PC-9 (cell line): ENCODE data around the gene ALKBH7. TPM values are rescaled to one million over a fixed set of nuclear protein-coding genes. Genes with fewer than 3 reads are reported as not detected.

Experiments
- BruUV-seq: library from RNA; stranded (reverse); fragments of 400-500 nt; replicated peaks from 2 replicates; lab custom pipeline; 2021; lab: Mats Ljungman, UMichigan
- CTCF ChIA-PET: fragments of 300-600 bp; sonication (Branson Sonifier 250); formaldehyde crosslinking; loops from one replicate; lab custom pipeline; 2022; ENCODE audit warnings: antibody characterized with exemption; lab: Charles Lee
- POLR2A ChIA-PET: fragments of 300-600 bp; sonication (Branson Sonifier 250); formaldehyde crosslinking; loops from one replicate; lab custom pipeline; 2022; ENCODE audit warnings: antibody characterized with exemption; ENCODE audit not compliant: unreplicated experiment; lab: Charles Lee
- DNase-seq, 2 experiments: peaks; one replicate each; pipeline versions ENCODE4 v3.0.0 to v3.0.0-alpha.2; 2015 to 2022; ENCODE audit warnings: mixed read lengths in 1 of 2
- H2AFZ ChIP-seq: fragments of 200-600 bp; sonication (generic); 2 replicates; pipeline ENCODE4 v1.8.1; 2017; ENCODE audit warnings: antibody characterized with exemption
- H3F3A ChIP-seq: fragments of 200-600 bp; sonication (generic); 2 replicates; pipeline ENCODE4 v1.8.1; 2017; ENCODE audit warnings: antibody characterized with exemption, mild to moderate bottlenecking, low read depth; ENCODE audit not compliant: insufficient read depth
- H3K27ac ChIP-seq: fragments of 200-600 bp; sonication (generic); 2 replicates; pipeline ENCODE4 v1.6.1; 2016; ENCODE audit warnings: mixed run types
- H3K27me3 ChIP-seq: fragments of 200-600 bp; sonication (generic); 2 replicates; pipeline ENCODE4 v1.6.1; 2016; ENCODE audit warnings: low read depth, mixed run types; ENCODE audit not compliant: insufficient read depth
- H3K36me3 ChIP-seq: fragments of 200-600 bp; sonication (generic); 2 replicates; pipeline ENCODE4 v1.6.1; 2016; ENCODE audit warnings: low read depth, mixed run types
- H3K4me1 ChIP-seq: fragments of 200-600 bp; sonication (generic); replicated peaks from 2 replicates; pipeline ENCODE4 v1.6.1; 2016; ENCODE audit warnings: mixed run types; ENCODE audit not compliant: insufficient read depth
- H3K4me2 ChIP-seq: fragments of 200-600 bp; sonication (generic); 2 replicates; pipeline ENCODE4 v1.6.1; 2017; ENCODE audit warnings: mixed run types
- H3K4me3 ChIP-seq: fragments of 200-600 bp; sonication (generic); 2 replicates; pipeline ENCODE4 v1.6.1; 2016; ENCODE audit warnings: mixed run types
- H3K79me2 ChIP-seq: fragments of 200-600 bp; sonication (generic); 2 replicates; pipeline ENCODE4 v1.6.1; 2017; ENCODE audit warnings: low read depth, mixed run types
- H3K9me2 ChIP-seq: fragments of 200-600 bp; sonication (generic); 2 replicates; pipeline ENCODE4 v1.8.1; 2017; ENCODE audit warnings: mild to moderate bottlenecking; ENCODE audit not compliant: insufficient read depth
- H3K9me3 ChIP-seq: fragments of 200-600 bp; sonication (generic); 2 replicates; pipeline ENCODE4 v1.8.1; 2016; ENCODE audit warnings: low read depth; ENCODE audit not compliant: insufficient read depth
- H4K20me1 ChIP-seq: fragments of 200-600 bp; sonication (generic); 2 replicates; pipeline ENCODE4 v1.8.1; 2017; ENCODE audit not compliant: insufficient read depth
- EZH2 ChIP-seq: fragments of 200-600 bp; sonication (generic); IDR thresholded peaks from 2 replicates; pipeline ENCODE4 v1.8.0; 2017; ENCODE audit warnings: antibody characterized with exemption, low read depth
- intact Hi-C: fragments of 100-400 bp; cut with micrococcal nuclease; formaldehyde crosslinking; loops from one replicate; pipeline ENCODE4 v1.10.0; 2022; ENCODE audit not compliant: unreplicated experiment
- total RNA-seq: library from RNA; stranded (reverse); gene quantifications from 2 replicates; pipeline ENCODE4 v1.2.3, GENCODE V29; 2021
- TF ChIP-seq, protein P1 (sequence below): fragments of 200-600 bp; sonication (generic); conservative IDR thresholded peaks from 2 replicates; pipeline ENCODE4 v1.6.1; 2017; ENCODE audit warnings: mixed run types, antibody characterized with exemption, mild to moderate bottlenecking, moderate library complexity

Gene ALKBH7
- total RNA-seq, 1 experiment from 2014 or later = 53.6 TPM

DNA sequence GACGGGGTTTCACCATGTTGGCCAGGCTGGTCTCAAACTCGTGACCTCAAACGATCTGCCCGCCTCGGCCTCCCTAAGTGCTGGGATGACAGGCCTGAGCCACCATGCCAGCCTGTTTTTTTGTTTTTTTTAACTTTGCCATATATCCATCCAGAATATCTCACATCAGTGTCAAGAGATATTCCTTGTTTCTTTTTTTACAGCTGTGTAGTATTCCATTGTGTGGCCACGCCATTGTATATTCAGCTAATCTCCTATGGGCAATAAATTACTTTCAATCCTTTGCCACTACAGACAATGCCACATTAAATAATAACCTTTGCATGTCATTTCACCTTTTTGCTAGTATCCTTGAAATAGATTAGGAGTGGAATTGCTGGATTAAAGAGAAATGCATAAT, 36.8 kb downstream of the ALKBH7 start:
- Histone ChIP-seq H3K9me2 (no peaks in the 10 kb centered on the region), H4K20me1 (no peaks in the 10 kb centered on the region), H3K36me3 (no peaks in the 10 kb centered on the region), H3K27me3 (no peaks in the 10 kb centered on the region), H3K4me1 (no peaks in the 10 kb centered on the region), H2AFZ (no peak overlapping the region), H3K27ac (no peak overlapping the region), H3F3A (peaks cover 3% of the 10 kb centered on the region; the same call in 1 of the 2 replicates), H3K4me2 (no peak overlapping the region), H3K9me3 (no peaks in the 10 kb centered on the region), H3K79me2 (no peaks in the 10 kb centered on the region), H3K4me3 (no peak overlapping the region)
- intact Hi-C loops = no loop called here
- no peak for DNase-seq
- ChIA-PET CTCF (no interaction called here), POLR2A (no interaction called here)
- BruUV-seq = no TSS peak
- TF ChIP-seq, protein P1, sequence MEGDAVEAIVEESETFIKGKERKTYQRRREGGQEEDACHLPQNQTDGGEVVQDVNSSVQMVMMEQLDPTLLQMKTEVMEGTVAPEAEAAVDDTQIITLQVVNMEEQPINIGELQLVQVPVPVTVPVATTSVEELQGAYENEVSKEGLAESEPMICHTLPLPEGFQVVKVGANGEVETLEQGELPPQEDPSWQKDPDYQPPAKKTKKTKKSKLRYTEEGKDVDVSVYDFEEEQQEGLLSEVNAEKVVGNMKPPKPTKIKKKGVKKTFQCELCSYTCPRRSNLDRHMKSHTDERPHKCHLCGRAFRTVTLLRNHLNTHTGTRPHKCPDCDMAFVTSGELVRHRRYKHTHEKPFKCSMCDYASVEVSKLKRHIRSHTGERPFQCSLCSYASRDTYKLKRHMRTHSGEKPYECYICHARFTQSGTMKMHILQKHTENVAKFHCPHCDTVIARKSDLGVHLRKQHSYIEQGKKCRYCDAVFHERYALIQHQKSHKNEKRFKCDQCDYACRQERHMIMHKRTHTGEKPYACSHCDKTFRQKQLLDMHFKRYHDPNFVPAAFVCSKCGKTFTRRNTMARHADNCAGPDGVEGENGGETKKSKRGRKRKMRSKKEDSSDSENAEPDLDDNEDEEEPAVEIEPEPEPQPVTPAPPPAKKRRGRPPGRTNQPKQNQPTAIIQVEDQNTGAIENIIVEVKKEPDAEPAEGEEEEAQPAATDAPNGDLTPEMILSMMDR = no peak
- TF ChIP-seq EZH2 = no peak

DNA sequence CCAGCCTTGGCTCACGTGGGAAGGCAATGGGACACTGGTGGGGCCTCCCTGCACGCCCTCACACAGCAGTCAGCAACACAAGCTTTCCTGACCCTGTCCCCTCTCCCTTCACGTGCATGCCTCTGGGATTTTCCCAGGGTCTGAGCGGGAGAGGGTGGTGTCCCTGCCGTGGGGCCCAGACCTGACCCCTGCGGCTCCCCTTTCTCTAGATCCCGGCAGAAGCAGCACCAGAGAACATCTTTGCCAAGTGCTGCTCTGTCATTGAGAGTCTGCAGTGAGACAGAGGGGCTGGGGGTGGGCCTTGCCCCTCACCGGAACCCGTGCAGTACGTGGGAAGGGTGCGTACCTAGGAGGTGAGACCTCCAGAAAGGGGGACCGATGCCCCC, 39.5 kb downstream of the ALKBH7 start:
- no peak overlapping the region for H2AFZ ChIP-seq
- TF ChIP-seq, protein P1 = no peak
- no peak for TF ChIP-seq EZH2
- POLR2A ChIA-PET = interaction anchor here (0.5 kb wide), 1 partner anchor 584 kb away, joined by 5 read pairs; no protein-coding TSS in a partner anchor
- intact Hi-C loops = no loop called here
- H3K9me2 ChIP-seq = no peaks in the 10 kb centered on the region
- no TSS peak for BruUV-seq
- peaks cover 3% of the 10 kb centered on the region; the same call in 1 of the 2 replicates for H3F3A ChIP-seq
- no peaks in the 10 kb centered on the region for H3K9me3 ChIP-seq
- H4K20me1 ChIP-seq = no peaks in the 10 kb centered on the region
- no peaks in the 10 kb centered on the region for H3K4me1 ChIP-seq
- no peak overlapping the region for H3K4me2 ChIP-seq
- H3K79me2 ChIP-seq = no peaks in the 10 kb centered on the region
- DNase-seq = no peak
- CTCF ChIA-PET = no interaction called here
- no peak overlapping the region for H3K27ac ChIP-seq
- no peaks in the 10 kb centered on the region for H3K36me3 ChIP-seq
- no peak overlapping the region for H3K4me3 ChIP-seq
- no peaks in the 10 kb centered on the region for H3K27me3 ChIP-seq

DNA sequence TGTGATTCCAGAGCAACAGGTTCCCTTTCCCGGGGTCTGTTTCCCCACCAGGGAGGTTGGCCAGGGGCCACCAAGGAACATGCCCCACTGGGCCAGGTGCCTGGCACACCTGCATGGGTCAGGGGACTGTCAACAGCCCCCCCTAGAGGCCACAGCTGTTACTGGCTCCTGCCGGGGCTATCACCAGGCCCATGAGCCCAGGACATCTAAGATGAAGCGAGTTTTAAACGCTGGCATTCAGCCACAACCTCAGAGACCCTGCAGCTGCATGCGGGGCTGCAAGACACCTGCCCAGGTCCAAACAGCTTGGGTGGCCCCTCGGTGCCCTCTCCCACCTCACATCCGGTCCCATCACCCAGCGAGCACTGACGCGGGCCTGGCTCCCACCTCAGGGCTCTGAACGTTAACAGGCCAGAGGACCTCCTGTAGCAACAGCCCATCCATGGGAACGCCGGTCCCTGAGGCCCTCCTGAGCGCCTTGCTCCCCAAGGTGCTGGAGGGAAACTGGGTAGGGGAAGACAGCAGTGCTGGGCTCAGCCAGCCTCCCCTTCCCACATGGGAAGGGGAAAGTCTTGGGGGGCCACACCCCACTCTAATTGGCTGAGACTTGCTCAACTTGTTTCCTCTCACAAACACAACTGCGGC, 40.0 kb downstream of the ALKBH7 start:
- H2AFZ ChIP-seq = no peak overlapping the region
- ChIA-PET CTCF (no interaction called here), POLR2A (interaction anchor here (0.5 kb wide), 1 partner anchor 584 kb away, joined by 5 read pairs; no protein-coding TSS in a partner anchor)
- DNase-seq = peak in 1 of 2 experiments; percentile 24
- no peak overlapping the region for H3K4me2 ChIP-seq
- no peaks in the 10 kb centered on the region for H3K27me3 ChIP-seq
- H3K9me2 ChIP-seq = no peaks in the 10 kb centered on the region
- H3K36me3 ChIP-seq = no peaks in the 10 kb centered on the region
- peaks cover 3% of the 10 kb centered on the region; the same call in 1 of the 2 replicates for H3F3A ChIP-seq
- H3K4me1 ChIP-seq = no peaks in the 10 kb centered on the region
- no peaks in the 10 kb centered on the region for H3K9me3 ChIP-seq
- TF ChIP-seq, protein P1 = peak; percentile 67
- no peak for TF ChIP-seq EZH2
- intact Hi-C loops = no loop called here
- no peak overlapping the region for H3K27ac ChIP-seq
- no peak overlapping the region for H3K4me3 ChIP-seq
- no peaks in the 10 kb centered on the region for H3K79me2 ChIP-seq
- BruUV-seq = no TSS peak
- H4K20me1 ChIP-seq = peaks cover 3% of the 10 kb centered on the region; the same call in 1 of the 2 replicates
